ENCODE results near the gene C20orf204. TPM values are rescaled to one million over a fixed set of nuclear protein-coding genes. Genes with fewer than 3 reads are reported as not detected.

Gene C20orf204
- total and polyA plus RNA-seq, 10 of the 15 experiments (the other 5 are each of a cell fraction or from before 2014, with no cell fraction given) = 0.24 to 56.0 (median 12.4) TPM

GRCh38 chr20:64086801-64087200 is 50.8 kb downstream of the C20orf204 start:
- TF ChIP-seq FOXM1 (IDR thresholded peaks at IDR 0.05; ENCODE audit: low read depth, low read length) (no peak), RBBP5 (conservative IDR thresholded peaks at IDR 0.05) (no peak), MEF2A (IDR thresholded peaks at IDR 0.05; ENCODE audit: insufficient read depth, low read depth, low read length) (no peak), SUZ12 (IDR thresholded peaks at IDR 0.05; ENCODE audit: unreplicated experiment) (no peak), ZZZ3 (IDR thresholded peaks at IDR 0.05; ENCODE audit: control insufficient read depth, insufficient read length, low read depth) (no peak), WRNIP1 (IDR thresholded peaks at IDR 0.05; ENCODE audit: borderline replicate concordance, low read depth, low read length) (no peak), ZNF592 (IDR thresholded peaks at IDR 0.05) (no peak), PAX5 (IDR thresholded peaks at IDR 0.05; ENCODE audit: borderline replicate concordance, low read depth, low read length) (no peak), MYC (IDR thresholded peaks at IDR 0.05; ENCODE audit: insufficient read depth, insufficient read length, insufficient replicate concordance, low read length, severe bottlenecking) (no peak), POLR2A (IDR thresholded peaks at IDR 0.05; ENCODE audit: low read depth, low read length) (no peak), IKZF2 (IDR thresholded peaks at IDR 0.05) (no peak)
- TF ChIP-seq, protein P1, sequence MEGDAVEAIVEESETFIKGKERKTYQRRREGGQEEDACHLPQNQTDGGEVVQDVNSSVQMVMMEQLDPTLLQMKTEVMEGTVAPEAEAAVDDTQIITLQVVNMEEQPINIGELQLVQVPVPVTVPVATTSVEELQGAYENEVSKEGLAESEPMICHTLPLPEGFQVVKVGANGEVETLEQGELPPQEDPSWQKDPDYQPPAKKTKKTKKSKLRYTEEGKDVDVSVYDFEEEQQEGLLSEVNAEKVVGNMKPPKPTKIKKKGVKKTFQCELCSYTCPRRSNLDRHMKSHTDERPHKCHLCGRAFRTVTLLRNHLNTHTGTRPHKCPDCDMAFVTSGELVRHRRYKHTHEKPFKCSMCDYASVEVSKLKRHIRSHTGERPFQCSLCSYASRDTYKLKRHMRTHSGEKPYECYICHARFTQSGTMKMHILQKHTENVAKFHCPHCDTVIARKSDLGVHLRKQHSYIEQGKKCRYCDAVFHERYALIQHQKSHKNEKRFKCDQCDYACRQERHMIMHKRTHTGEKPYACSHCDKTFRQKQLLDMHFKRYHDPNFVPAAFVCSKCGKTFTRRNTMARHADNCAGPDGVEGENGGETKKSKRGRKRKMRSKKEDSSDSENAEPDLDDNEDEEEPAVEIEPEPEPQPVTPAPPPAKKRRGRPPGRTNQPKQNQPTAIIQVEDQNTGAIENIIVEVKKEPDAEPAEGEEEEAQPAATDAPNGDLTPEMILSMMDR (IDR thresholded peaks at IDR 0.05 in 2 of 3, conservative IDR thresholded peaks at IDR 0.05 in 1 of 3; ENCODE audit: control insufficient read depth in 2 of 3, extremely low read depth in 1 of 3, insufficient read depth in 1 of 3, low read depth in 3 of 3, low read length in 3 of 3) = no peak
- TF ChIP-seq, protein P2, sequence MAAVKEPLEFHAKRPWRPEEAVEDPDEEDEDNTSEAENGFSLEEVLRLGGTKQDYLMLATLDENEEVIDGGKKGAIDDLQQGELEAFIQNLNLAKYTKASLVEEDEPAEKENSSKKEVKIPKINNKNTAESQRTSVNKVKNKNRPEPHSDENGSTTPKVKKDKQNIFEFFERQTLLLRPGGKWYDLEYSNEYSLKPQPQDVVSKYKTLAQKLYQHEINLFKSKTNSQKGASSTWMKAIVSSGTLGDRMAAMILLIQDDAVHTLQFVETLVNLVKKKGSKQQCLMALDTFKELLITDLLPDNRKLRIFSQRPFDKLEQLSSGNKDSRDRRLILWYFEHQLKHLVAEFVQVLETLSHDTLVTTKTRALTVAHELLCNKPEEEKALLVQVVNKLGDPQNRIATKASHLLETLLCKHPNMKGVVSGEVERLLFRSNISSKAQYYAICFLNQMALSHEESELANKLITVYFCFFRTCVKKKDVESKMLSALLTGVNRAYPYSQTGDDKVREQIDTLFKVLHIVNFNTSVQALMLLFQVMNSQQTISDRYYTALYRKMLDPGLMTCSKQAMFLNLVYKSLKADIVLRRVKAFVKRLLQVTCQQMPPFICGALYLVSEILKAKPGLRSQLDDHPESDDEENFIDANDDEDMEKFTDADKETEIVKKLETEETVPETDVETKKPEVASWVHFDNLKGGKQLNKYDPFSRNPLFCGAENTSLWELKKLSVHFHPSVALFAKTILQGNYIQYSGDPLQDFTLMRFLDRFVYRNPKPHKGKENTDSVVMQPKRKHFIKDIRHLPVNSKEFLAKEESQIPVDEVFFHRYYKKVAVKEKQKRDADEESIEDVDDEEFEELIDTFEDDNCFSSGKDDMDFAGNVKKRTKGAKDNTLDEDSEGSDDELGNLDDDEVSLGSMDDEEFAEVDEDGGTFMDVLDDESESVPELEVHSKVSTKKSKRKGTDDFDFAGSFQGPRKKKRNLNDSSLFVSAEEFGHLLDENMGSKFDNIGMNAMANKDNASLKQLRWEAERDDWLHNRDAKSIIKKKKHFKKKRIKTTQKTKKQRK (IDR thresholded peaks at IDR 0.05; ENCODE audit: low read depth, low read length) = no peak
- in situ Hi-C loops (cut with MboI) (no loop called here), intact Hi-C loops (cut with micrococcal nuclease; ENCODE audit: unreplicated experiment) (no loop called here)
- Histone ChIP-seq H3K27me3 (replicated peaks in 1 of 2; ENCODE audit: control insufficient read depth in 2 of 2, insufficient read depth in 2 of 2, low read length in 1 of 2) (peaks cover 2 to 7% of the 10 kb centered on the region in 2 experiments; a peak in 2 of 4 replicates), H3K4me2 (ENCODE audit: control insufficient read depth, insufficient read depth) (no peak overlapping the region), H3K4me3 (no peak overlapping the region), H3K9ac (ENCODE audit: control insufficient read depth, insufficient read depth, low read length) (no peak overlapping the region), H3K9me3 (replicated peaks; ENCODE audit: control insufficient read depth, insufficient read depth, low read length) (peaks cover 7% of the 10 kb centered on the region; the same call in 1 of the 3 replicates), H3K4me1 (ENCODE audit: control insufficient read depth, insufficient read depth, low read length) (peaks cover 7% of the 10 kb centered on the region), H4K20me1 (ENCODE audit: control insufficient read depth, insufficient read depth) (no peaks in the 10 kb centered on the region), H3K27ac (ENCODE audit: control insufficient read depth, insufficient read depth) (no peak overlapping the region), H3K36me3 (ENCODE audit: control insufficient read depth in 2 of 2, insufficient read depth in 2 of 2, low read length in 1 of 2) (no peaks in the 10 kb centered on the region), H3K79me2 (ENCODE audit: control insufficient read depth, insufficient read depth, low read length) (no peaks in the 10 kb centered on the region), H2AFZ (ENCODE audit: control insufficient read depth, low read depth, low read length) (no peak overlapping the region)
- CTCF ChIA-PET = interaction anchor here (1.4 to 1.7 kb wide), 2 partner anchors 15 to 34 kb away, joined by 5 to 12 read pairs; no protein-coding TSS in a partner anchor
- FAIRE-seq = no peak
- BruUV-seq (replicated peaks) = no TSS peak
- no peak for DNase-seq (ENCODE audit: low read depth, low spot score)
- ATAC-seq = no peak
- SMC1A ChIA-PET (ENCODE audit: uncharacterized antibody, unreplicated experiment) = interaction anchor here (0.7 to 2.4 kb wide), 2 partner anchors 16 to 34 kb away, joined by 4 to 10 read pairs; no protein-coding TSS in a partner anchor
- RAD21 ChIA-PET (ENCODE audit: unreplicated experiment) = no interaction called here
- POLR2A ChIA-PET = no interaction called here
- 56% methylated on average over 7 of the region's 11 CpGs for WGBS (ENCODE audit: insufficient coverage, insufficient replicate concordance, low lambda C conversion rate, missing lambda C conversion rate)

All from GM12878 (cell line).